ENCODE measurements around the gene DCP1A.
"Not testable (repeated sequence)": the region's sequence is repeated elsewhere in the genome, so short reads cannot be mapped to it uniquely, and the experiment has no call there.

The DCP1A gene

DNA sequence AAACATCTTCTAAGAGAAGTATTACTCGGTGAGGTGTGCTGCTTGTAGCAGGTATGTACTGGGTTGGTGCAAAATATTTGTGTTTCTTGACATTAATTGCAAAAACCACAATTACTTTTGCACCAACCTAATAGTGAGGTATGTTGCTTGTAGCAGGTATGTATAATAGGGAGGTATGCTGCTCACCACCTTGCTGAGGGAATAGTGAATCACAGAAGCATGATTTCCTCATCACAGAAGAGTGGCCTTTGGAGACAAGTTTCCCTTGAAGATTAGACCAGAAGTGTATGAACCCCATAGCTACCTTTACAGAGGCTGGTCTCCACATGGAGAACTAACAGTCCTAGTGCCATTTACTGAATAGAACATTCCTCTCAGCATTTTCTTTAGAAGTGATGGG lies 15.5 kb downstream of the DCP1A start:
- DNase-seq (ENCODE audit: insufficient read length, low spot score) (no peak), FAIRE-seq (no peak)

DNA sequence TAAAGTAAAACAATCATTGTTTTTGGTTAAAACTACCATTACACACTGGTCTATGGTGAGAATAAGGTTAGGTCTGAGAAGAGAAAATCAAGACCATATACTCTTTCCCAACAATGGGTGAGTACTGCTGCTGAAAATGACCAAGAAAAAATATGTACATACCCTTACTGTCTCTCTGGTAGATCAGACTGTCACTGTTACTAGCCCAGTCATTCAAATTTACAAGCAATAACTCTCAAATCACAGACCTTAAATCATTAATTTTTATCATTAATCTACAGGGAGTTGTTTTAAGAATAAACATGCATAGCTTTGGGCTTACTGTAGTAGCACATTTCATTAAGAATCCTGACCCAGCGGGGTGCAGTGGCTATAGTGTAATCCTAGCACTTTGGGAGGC lies 17.4 kb downstream of the DCP1A start:
- FAIRE-seq: no peak

DNA sequence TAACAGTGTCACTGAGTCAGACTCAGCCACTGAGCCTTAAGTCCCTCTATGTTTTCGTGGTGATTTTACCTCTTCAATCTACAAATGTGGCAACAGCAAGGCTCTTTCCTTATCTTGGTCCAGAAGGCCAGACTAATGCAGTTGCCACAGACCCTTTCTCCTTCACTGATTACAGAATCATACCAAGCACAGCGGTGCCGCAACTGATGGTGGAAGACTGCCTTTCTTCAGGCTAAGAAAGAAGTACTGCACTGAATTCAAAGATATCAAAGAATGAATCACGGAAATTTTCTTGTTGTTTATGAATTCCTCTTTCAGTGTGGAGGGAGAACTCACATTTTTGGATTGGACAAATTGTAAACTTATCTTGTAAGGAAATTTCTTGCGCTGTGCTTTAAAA lies 18.6 kb downstream of the DCP1A start:
- DNase-seq (ENCODE audit: insufficient read length, low spot score) (no peak), FAIRE-seq (no peak)

More for the DNA sequence above, 17.4 kb downstream of the DCP1A start:
- no peak for DNase-seq (ENCODE audit: insufficient read length, low spot score)

DNA sequence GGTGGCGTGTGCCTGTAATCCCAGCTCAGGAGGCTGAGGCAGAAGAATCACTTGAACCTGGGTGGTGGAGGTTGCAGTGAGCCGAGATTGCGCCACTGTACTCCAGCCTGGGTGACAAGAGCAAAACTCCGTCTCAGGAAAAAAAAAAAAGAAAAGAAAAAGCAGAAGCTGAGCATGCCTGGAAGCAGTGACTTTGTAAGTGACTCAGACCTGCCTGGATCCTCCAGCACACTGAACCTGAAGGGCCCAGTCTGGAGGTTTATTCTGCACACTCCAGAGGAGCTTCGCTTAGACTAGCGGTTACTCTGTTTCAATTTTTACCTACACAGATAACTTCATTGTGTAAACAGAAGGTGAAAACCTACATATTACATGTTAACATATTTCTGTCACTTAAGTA lies 19.4 kb downstream of the DCP1A start:
- DNase-seq (ENCODE audit: insufficient read length, low spot score); FAIRE-seq: not testable (repeated sequence)

DNA sequence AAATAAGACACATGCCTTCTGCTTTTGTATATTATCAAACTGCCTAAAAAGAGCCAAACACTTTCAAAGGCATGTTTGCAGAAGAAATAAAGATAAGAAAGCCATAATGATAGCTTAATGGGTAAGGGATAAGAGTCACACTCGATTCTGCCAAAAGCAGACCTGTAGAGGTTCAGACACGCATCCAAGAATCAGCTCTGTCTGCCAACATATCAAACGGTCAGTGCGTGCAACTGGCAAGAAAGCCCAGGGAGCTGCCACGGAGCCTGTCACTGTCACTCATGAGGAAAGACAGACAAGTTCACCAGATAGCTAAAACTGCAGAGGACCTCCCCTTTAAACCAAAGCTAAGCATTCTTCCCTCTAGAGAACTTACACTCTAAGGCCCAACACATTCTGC lies 23.2 kb downstream of the DCP1A start:
- FAIRE-seq (no peak), DNase-seq (ENCODE audit: insufficient read length, low spot score) (no peak)

DNA sequence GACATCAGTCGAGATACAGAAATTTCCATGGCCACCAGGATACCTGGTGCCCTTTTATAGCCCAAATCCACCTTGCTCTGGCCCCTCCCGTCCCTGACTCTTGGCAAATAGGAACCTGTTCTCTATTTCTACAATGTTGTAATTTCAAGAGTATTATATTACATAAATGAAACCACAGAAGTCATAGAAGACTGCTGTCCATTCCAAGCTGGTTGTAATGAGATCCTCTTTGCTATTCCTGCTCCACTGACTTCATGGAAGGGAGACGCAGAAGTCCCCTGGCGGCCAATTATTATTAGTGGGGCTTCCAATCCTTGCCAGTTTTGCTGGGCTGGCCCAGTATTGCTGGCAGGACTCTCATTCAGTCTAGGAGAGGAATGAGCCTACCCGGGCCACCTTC lies 26.6 kb downstream of the DCP1A start:
- DNase-seq (ENCODE audit: insufficient read length, low spot score): no peak

DNA sequence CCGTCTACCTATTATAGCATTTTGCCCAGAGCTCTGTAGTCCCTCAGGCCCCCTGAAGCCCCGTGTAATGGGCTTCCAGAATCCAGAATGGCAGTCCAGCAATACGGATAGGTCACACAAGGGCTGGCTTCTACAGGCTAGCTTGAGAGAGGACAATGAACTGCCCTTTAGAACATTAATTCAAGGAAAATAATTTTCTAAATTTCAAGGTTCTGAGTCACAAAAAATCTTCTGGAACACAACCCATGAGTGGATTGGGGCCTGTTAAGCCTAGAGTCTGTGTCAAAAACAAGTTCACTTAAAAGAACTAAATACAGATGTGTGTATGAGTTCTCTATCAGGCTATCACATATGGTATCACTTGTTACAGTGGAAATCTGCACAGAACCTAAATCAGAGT lies 28.8 kb downstream of the DCP1A start:
- DNase-seq (ENCODE audit: insufficient read length, low spot score): no peak
- FAIRE-seq: no peak

More for the DNA sequence above, 26.6 kb downstream of the DCP1A start:
- no peak for FAIRE-seq

DNA sequence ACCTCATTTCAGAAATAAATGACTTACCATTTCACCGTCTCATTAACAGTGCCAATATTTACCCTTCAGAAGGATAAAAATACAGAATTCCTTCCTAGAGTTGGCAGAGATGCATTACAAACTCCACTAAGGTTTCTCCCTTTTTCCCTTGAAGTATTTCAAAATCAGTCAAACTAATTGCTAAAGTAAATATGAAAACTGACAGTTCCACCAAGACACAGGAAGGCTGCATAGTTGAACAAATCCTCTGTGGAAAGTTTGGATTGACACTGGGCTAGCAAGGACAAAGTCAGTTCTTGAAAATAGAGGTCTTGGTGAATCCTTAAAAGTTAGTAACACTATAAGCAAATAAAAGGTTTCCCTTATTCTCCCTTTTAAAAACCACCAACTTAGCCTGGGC lies 34.5 kb downstream of the DCP1A start:
- DNase-seq (ENCODE audit: insufficient read length, low spot score): no peak
- FAIRE-seq: no peak

DNA sequence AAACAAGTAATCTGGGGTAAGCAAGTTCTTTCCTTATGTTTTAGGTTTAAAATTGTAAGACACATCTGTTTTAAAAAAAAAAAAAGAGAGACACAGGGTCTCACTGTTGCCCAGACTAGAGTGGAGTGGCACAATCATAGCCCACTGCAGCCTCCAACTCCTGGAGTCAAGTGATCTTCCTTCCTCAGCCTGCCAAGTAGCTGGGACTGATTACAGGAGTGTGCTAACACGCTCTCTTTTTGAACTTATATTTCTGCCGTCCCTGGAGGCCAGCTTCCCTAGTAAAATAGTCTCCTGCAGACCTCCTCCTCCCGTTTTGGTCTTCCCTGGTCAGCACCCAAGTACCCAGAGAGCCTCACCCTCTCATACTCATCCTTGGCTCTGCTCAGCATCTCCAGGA lies 35.5 kb downstream of the DCP1A start:
- no peak for DNase-seq (ENCODE audit: insufficient read length, low spot score)
- no peak for FAIRE-seq

DNA sequence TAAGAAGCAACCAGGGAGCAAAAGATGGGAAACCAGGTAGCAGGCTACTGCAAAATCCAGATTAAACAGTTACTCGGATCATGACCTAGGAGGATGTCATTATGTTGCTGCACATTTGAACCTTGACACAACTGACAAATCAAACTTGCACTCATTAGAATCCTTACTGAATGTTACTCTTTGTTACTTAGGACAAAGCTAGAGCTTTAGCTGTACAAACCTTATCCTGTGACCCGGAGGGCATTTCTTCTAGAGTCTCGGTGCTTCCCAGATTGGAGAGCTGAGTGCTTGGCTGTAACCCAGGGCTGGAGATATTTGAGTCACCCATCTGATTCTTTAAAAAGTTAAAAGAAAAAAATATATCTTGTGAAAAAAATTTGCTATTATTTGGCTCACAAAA lies 43.4 kb downstream of the DCP1A start:
- DNase-seq (ENCODE audit: insufficient read length, low spot score): no peak
- FAIRE-seq: no peak

DNA sequence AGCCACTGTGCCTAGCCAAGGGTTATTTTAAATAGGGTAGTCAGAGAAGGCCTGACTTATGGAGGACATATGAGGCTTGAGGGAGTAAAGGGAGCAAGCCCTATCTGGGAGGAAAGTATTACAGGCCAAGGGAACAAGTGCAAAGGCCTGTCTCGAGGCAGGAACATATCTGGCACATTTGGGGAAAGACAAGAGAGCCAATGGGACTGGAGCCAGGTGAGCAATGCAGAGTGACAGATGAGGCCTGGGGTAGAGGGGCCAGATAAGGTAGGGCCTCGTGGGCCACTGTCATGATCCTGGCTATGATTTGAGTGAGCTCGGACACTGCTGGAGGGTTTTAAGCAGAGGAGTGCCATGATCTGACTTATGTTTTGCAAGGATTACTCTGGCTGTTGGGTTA lies 43.8 kb downstream of the DCP1A start:
- DNase-seq (ENCODE audit: insufficient read length, low spot score): no peak
- no peak for FAIRE-seq

DNA sequence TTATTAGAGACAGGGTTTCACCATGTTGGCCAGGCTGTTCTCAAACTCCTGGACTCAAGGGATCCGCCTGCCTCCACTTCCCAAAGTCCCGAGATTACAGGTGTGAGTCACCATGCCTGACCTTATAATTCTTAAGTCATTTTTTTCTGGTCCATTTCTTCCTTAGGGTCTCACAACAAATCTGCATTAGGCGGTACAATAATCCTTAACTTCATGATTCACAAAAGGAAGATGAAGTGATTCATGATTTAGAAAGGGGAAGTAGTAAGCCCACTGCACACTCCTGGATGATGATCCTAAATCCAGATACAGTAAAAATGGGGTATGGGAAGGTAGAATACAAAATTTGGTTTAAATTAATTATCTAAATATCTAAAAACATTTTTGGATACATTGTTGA lies 46.5 kb downstream of the DCP1A start:
- no peak for FAIRE-seq
- no peak for DNase-seq (ENCODE audit: insufficient read length, low spot score)

DNA sequence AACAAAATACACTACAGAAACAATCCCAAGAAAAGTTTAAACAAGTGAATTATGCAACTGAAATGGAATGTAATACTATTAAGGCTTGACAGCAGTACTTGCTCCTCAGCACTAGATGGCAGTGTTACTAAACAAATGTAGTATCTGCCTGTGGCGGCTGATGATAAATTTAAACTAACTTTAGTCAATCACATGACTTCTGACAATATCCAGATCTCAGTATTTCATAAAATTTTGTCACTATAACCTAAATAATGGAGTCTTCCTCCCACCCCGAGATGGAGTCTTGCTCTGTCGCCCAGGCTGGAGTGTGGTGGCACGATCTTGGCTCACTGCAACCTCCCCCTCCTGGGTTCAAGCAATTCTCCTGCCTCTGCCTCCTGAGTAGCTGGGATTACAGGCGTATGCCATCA lies 47.7 kb downstream of the DCP1A start:
- peak; percentile 29 for DNase-seq (ENCODE audit: insufficient read length, low spot score)
- peak; percentile 86 for FAIRE-seq

DNA sequence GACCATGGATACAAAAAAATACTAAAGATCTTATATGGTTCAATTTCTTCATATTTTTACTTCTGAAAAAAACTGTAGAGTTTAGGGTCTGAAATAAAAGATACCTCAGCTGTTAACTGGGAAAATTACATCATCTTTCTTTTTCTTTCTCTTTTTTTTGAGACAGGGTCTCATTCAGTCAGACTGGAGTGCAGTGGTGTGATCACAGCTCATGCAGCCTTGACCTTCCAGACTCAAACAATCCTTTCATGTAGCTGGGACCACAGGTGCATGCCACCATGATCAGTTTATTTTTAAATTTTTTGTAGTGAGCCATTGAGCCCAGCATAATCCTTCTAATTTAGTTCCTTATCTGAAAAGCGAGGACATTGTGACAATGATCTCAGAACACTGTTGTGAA lies 51.9 kb downstream of the DCP1A start:
- DNase-seq (ENCODE audit: insufficient read length, low spot score) (no peak), FAIRE-seq (no peak)

DNA sequence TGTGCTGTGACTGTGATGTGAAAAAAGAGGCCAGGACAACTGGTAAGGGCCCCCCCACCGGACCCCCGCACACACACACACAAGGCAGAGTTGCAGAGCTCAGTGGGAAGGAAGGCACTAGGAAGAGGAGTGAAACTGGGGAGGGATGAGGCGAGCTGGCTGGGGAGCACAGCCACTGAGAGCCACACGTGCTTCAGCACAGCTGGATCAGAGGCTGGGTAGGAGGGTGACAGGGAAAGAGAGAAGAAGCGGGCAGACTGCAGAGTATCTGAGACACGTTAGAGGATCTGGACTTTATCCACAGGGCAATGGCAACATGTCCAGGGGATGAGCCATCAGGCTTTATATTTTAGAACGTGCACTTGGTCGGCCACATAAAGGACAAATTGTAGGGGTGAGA lies 53.5 kb downstream of the DCP1A start:
- DNase-seq (ENCODE audit: insufficient read length, low spot score): no peak
- no peak for FAIRE-seq

DNA sequence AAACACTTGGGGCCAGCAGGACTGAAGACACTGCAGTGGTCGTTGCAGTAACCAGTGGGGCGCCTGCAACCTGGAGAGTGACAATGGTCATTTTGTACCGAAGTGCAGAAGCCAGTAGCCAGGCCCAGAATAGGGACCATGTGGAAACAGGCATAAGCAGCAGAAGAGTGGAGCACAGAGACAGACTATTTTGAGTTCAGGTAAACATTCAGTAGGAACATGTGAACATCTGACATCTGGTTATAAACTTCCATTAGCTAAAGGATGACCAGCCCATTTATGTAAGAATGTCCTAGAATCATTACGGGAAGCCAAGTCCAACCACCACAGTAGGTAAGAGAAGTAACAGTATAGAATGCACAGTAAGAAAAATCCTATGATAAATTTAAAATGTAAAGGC lies 59.1 kb downstream of the DCP1A start:
- DNase-seq (ENCODE audit: insufficient read length, low spot score) (no peak), FAIRE-seq (no peak)

DNA sequence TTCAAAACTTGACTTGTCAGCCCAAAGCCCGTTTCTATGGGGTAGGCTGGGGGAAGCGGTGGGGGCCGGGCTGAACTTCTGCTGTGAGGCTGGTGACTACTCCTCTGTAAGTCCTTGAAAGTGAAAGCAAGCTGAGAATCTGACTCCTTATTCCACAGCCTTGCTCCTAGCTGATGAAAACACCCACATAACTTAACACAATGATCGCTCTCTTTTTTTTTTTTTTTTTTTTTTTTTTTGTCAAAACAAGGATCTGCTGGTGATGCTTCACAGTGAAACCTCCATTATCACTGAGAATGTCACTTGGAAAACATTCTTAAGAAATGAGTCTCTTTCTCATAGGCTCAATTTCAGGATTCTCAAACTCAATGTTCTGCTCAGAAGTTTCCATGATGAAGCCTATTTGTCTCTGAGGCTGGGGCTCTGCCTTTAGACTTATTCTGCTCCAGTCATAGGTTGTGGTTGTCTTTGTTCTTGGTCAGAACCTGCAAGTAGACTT lies 60.2 kb downstream of the DCP1A start:
- no peak for FAIRE-seq
- DNase-seq (ENCODE audit: insufficient read length, low spot score): no peak

DNA sequence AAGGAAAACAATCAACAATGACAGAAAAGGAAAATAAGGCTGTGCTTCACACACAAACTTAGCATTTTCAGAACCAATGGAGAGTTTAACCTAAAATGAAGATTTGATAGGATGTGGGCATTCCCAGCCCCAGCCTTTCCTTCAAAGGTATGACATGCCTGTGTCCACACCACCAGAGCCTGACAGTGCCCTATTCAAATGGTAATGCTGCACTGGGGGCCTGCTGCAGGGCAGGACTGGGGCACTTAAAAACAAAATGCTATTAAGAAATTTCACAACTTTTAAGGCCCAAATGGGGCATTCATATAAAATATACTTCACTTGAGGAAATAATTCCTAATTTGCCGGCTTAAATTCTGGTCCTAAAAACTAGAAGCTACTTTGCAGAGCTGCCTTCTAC lies 60.6 kb downstream of the DCP1A start:
- DNase-seq (ENCODE audit: insufficient read length, low spot score) (no peak), FAIRE-seq (no peak)

DNA sequence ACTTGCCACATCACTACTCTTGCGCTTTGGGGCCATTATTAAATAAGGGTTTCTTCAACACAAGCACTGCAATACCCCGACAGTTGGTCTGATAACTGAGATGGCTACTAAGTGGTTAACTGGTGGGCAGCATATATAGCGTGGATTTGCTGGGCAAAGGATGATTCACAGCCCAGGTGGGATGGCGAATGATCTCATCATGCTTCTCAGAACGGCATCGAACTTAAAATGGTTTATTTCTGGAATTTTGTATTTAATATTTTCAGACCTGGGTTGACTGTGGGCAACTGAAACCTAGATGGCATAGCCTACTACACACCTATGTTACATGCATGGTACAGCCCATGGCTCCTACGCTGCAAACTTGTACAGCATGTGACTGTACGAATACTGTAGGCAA lies 64.8 kb downstream of the DCP1A start:
- no peak for FAIRE-seq
- no peak for DNase-seq (ENCODE audit: insufficient read length, low spot score)

DNA sequence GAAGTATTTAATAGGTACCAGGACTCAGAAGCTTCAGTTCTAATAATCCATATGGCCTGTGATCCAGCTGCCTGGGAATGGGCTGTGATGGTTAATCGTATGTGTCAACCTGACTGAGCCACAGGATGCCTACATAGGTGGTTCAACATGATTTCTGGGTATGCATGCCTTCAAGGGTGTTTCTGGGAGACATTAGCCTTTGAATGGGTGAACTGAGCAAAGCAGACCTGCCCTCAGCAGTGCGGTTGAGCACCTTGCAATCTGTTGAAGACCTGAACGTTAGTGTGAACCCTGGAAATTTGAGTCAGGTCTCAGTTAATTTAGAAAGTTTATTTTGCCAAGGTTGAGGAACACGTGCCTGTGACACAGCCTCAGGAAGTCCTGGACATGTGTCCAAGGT lies 68.7 kb downstream of the DCP1A start:
- DNase-seq (ENCODE audit: insufficient read length, low spot score): no peak
- no peak for FAIRE-seq

DNA sequence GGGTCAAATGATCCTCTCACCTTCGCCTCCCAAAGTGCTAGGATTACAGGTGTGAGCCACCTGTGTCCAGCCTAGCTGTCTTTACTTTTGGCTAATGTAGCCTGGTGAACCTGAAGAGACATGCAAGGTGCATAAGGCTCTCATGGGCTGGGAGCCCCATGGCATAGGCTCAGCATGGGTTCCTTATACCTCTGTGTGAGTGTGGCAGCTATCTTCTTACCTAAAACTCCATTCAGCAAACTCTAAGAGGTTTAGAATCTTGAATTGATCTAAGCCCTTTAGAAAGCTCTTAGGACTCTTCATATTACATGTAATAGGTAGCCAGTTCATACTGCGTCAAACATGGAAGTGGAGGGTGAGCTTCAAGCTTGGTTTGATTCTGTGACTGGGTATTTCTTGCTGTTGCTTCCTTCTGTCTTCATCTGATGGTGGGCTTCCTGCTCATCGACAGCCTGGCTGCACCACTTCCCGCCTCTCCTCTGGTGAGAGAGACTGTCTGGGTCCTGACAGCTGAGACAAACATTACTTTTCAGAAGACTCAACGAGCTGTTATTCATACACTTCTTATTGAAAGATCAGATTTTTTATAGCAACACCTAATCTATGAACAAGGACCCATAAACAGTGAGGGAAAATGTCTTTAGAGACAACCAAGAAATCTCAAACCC lies 72.3 kb downstream of the DCP1A start:
- DNase-seq (ENCODE audit: insufficient read length, low spot score) (no peak), FAIRE-seq (no peak)

DNA sequence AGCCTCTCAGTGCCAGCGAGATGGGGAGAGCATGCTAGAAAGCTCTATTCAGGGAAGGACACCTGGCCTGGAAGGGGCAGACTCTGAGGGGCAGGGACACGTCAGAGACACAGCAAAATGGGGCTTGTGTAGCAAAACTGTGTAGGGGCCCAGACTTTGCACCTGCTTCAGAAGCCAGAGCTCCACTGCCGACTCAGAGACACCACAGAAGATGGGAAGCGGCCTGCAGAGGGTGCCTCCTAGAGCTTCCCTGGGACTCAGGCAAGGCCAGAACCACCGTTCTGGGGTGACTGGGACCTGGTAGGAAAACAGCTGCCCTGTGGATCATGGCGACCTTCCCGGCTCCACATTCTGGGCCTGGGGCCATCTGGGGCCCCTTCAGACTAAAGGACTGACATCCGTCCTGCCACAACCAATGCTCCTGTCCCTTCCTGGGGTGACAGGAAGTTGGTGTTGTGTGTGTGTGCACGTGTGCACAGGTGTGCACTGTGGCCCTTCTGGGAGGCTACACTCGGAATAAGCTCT lies 74.1 kb downstream of the DCP1A start:
- no peak for DNase-seq (ENCODE audit: insufficient read length, low spot score)
- FAIRE-seq: no peak

All from GM19239 (cell line).